AG04450 (cell line): ENCODE measurements around the gene INPP5D. TPM values are rescaled to one million over a fixed set of nuclear protein-coding genes. Genes with fewer than 3 reads are reported as not detected.

ENCODE experiments used
- CTCF ChIA-PET: fragments of 300-600, 350-600 bp; formaldehyde crosslinking; extraction: SDS; loops from one replicate; lab custom pipeline; 2022; ENCODE audit warnings: antibody characterized with exemption, inconsistent platforms; lab: Charles Lee
- POLR2A ChIA-PET: fragments of 350-600 bp; formaldehyde crosslinking; extraction: SDS; loops from one replicate; lab custom pipeline; 2021; ENCODE audit warnings: antibody characterized with exemption, inconsistent platforms; lab: Yijun Ruan, JAX
- DNase-seq: peaks from one replicate; pipeline ENCODE4 v3.0.0-alpha.2; 2011; ENCODE audit warnings: low read depth, low spot score
- H3K27ac ChIP-seq: one replicate; pipeline ENCODE4 v1.5.1; 2012; ENCODE audit warnings: low read depth, low read length, control low read depth
- H3K27me3 ChIP-seq: one replicate; pipeline ENCODE4 v1.6.0; 2012; ENCODE audit warnings: low read length; ENCODE audit not compliant: control insufficient read depth, insufficient read depth
- H3K4me3 ChIP-seq: 2 replicates; pipeline ENCODE4 v1.5.1; 2011; ENCODE audit warnings: mild to moderate bottlenecking, low read depth, low read length, control low read depth
- H3K9me3 ChIP-seq: 2 replicates; pipeline ENCODE4 v1.5.1; 2012; ENCODE audit warnings: low read length; ENCODE audit not compliant: control insufficient read depth, insufficient read depth
- polyA plus RNA-seq: library from polyadenylated mRNA; depleted of rRNA; stranded (reverse); fragments of >200 nt; gene quantifications from 2 replicates; pipeline ENCODE4 v1.2.3, GENCODE V29; 2011
- TF ChIP-seq, protein P1 (sequence below): IDR thresholded peaks from 2 replicates; pipeline ENCODE4 v1.5.1; 2011; ENCODE audit warnings: low read depth, low read length, control low read depth, inconsistent platforms

The INPP5D gene
- polyA plus RNA-seq, 1 experiment: 0.43 TPM

DNA sequence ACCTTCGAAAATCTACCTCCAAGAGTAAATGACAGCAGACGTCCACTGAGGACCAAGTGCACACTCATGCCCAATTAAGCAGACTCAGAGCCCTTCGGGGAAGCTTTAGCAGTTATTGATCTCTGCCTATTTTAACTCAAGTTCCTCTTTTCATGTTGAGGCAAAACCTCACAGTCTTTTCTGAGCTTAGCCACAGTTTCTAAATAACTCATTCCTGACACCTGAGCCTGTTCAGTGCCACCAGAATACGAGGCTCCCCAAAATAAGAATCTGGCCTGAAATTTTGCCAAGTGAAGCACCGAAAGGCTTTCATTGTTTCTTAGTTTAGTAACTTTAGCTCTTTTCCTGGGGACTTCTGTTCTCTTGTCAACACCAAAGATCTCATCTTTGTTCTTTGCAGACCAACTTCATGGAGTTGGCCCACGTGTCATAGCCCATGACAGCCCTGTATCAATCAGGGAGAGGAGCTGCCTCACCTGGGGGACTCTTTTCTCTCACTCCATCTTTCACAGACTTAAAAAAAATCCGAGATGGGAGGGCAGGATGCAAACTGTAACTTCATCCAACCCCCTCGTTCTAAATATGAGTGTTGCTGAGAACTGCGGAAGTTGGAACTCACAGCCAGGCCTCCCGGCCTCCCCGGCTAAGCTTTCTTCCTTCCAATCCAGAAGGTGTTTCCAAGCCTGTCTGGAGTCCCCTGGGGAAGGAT, 22.2 kb downstream of the INPP5D start:
- POLR2A ChIA-PET: no interaction called here
- no peak overlapping the region for H3K27ac ChIP-seq
- TF ChIP-seq, protein P1, sequence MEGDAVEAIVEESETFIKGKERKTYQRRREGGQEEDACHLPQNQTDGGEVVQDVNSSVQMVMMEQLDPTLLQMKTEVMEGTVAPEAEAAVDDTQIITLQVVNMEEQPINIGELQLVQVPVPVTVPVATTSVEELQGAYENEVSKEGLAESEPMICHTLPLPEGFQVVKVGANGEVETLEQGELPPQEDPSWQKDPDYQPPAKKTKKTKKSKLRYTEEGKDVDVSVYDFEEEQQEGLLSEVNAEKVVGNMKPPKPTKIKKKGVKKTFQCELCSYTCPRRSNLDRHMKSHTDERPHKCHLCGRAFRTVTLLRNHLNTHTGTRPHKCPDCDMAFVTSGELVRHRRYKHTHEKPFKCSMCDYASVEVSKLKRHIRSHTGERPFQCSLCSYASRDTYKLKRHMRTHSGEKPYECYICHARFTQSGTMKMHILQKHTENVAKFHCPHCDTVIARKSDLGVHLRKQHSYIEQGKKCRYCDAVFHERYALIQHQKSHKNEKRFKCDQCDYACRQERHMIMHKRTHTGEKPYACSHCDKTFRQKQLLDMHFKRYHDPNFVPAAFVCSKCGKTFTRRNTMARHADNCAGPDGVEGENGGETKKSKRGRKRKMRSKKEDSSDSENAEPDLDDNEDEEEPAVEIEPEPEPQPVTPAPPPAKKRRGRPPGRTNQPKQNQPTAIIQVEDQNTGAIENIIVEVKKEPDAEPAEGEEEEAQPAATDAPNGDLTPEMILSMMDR: no peak
- CTCF ChIA-PET: no interaction called here
- DNase-seq: no peak
- H3K4me3 ChIP-seq: no peak overlapping the region
- H3K9me3 ChIP-seq: no peaks in the 10 kb centered on the region
- H3K27me3 ChIP-seq: peaks cover 27% of the 10 kb centered on the region

DNA sequence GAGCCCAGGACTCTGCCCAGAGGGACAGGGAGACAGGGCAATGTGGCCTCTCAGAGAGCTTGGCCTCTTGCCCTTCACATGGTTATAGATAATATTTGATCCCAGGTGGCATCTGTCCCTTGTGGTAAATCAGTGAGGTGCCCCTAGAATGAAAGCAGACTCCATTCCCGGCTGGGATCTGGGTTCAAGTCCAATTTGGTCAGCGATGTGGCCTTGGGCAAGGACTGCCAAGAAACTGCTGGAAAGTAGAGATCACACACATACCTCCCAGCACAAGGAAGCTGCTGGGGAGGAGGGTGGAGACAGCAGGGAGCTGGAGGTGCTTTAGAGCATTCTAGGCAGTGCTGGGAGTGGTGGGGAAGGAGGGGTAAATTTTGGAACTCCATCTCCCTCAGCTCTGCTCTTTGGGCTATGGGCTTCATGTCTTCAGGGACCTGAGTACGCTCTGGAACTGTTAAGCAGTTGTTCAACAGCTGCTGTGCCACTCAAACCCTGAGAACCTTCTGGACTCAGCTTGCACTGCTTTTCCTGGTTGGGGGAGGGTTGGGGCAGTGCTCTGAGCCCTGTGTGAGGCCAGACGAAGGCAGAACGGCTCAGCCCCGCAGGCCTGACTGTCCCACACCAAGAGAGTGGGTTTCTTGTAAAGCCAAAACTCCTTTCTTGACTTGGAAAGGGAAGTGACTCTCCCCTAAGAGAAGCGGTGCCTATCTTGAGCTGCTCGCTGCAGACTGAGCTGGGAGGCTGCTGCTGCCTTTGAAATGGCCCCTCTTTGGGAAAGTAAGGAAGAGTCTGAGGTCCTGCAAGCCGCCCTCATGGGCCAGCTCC, 23.0 kb downstream of the INPP5D start:
- no peaks in the 10 kb centered on the region for H3K9me3 ChIP-seq
- no peak overlapping the region for H3K27ac ChIP-seq
- CTCF ChIA-PET: no interaction called here
- no peak overlapping the region for H3K4me3 ChIP-seq
- TF ChIP-seq, protein P1: no peak
- POLR2A ChIA-PET: no interaction called here
- peaks cover 25% of the 10 kb centered on the region for H3K27me3 ChIP-seq
- no peak for DNase-seq

DNA sequence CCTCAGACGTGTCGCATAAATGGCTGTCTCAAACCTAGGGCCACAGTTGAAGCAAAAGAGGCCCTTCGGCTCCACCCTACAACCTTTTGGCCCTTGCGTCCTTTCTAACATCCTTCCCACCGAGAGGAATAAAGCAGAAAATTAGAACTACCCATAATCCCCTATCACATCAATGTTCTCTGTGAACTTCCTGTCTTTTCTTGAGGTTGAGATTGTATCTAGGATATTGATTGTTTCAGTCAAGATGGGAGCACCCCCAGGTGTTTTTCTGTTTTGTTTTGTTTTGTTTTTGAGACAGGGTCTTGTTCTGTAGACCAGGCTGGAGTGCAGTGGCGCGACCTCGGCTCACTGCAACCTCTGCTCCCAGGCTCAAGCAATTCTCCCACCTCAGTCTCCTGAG, 23.6 kb downstream of the INPP5D start:
- Histone ChIP-seq H3K27me3 (peaks cover 22% of the 10 kb centered on the region), H3K4me3 (no peak overlapping the region), H3K9me3 (no peaks in the 10 kb centered on the region; the same call in 1 of the 2 replicates), H3K27ac (no peak overlapping the region)
- POLR2A ChIA-PET: no interaction called here
- no peak for DNase-seq
- TF ChIP-seq, protein P1: no peak
- CTCF ChIA-PET: no interaction called here

DNA sequence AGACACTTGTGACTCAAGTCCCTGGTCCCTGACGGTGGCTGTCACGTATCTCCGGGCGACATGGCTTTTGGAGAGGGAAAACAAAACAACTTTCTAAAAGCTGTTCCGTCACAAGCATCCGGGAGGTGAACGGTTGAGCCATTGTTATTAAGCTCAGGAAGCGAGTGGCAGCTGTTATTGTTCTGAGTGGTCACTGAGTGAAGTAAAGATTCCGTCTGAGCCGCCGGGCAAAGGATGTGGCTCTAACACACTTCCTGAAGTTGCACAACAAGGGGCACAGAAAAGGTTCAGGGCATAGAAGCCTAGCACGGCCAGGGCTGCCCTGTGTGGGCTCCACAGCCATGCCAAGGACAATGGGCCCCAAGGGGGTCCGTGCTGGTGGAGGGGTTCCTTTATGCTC, 24.3 kb downstream of the INPP5D start:
- ChIA-PET POLR2A (no interaction called here), CTCF (no interaction called here)
- H3K9me3 ChIP-seq: no peaks in the 10 kb centered on the region; the same call in 1 of the 2 replicates
- no peak overlapping the region for H3K4me3 ChIP-seq
- H3K27me3 ChIP-seq: peaks cover 19% of the 10 kb centered on the region
- DNase-seq: no peak
- TF ChIP-seq, protein P1: no peak
- no peak overlapping the region for H3K27ac ChIP-seq
